Uterus (tissue), 4 donors: Measurements from ENCODE around the gene ITFG1. TPM values are rescaled to one million over a fixed set of nuclear protein-coding genes. Genes with fewer than 3 reads are reported as not detected.
A peak's percentile ranks its signal among the peaks of the same experiment; 100 is the strongest.

Source experiments
- DNase-seq, 2 donors: peaks; one replicate each; pipeline ENCODE4 v3.0.0-alpha.2; 2019 to 2020
- H3K27ac ChIP-seq, 2 donors: fragments of 200-600 bp; sonication (generic); 1 replicate in 1 of 2; 2 replicates in 1 of 2; pipeline ENCODE4 v1.5.1; 2016 to 2018
- H3K27me3 ChIP-seq, 2 donors: fragments of 200-600 bp; sonication (generic); one replicate each; pipeline ENCODE4 v1.5.1; 2018 to 2019; ENCODE audit warnings: control low read depth in 1 of 2
- H3K36me3 ChIP-seq, 2 donors: fragments of 200-600 bp; sonication (generic); one replicate each; pipeline ENCODE4 v1.5.1; 2019; ENCODE audit warnings: control low read depth in 1 of 2
- H3K4me1 ChIP-seq, 2 donors: fragments of 200-600 bp; sonication (generic); one replicate each; pipeline ENCODE4 v1.5.1; 2018 to 2019; ENCODE audit warnings: control low read depth in 1 of 2
- H3K4me3 ChIP-seq, 2 donors: fragments of 200-600 bp; sonication (generic); 1 replicate in 1 of 2; 2 replicates in 1 of 2; pipeline ENCODE4 v1.5.1; 2018 to 2019; ENCODE audit warnings: mild to moderate bottlenecking in 1 of 2
- H3K9me3 ChIP-seq, 2 donors: fragments of 200-600 bp; sonication (generic); one replicate each; pipeline ENCODE4 v1.5.1; 2019; ENCODE audit warnings: control low read depth in 1 of 2
- POLR2A ChIP-seq, 2 donors: fragments of 450-650 bp; IDR thresholded peaks; one replicate each; pipeline ENCODE4 v1.6.1; 2016; ENCODE audit warnings: antibody characterized with exemption in 2 of 2, mild to moderate bottlenecking in 1 of 2, moderate library complexity in 1 of 2
- intact Hi-C: fragments of 100-400 bp; cut with DNase I; formaldehyde crosslinking; loops from one replicate; pipeline ENCODE4 v1.15.1; 2023; ENCODE audit warnings: low total_unique reads
- total RNA-seq, 4 donors: library from RNA; depleted of rRNA in 3 of 4; stranded (reverse); fragments of >200 nt in 3 of 4; gene quantifications; one replicate each; pipeline versions ENCODE4 v1.1.0 to v1.2.4, GENCODE V29; 2014 to 2023
- TF ChIP-seq, protein P1 (sequence below), 4 experiments: fragments of 200-600 bp in 2 of 4; fragments of 450-650 bp in 2 of 4; sonication (generic) in 2 of 4; IDR thresholded peaks; one replicate each; pipeline ENCODE4 v1.5.1; 2016 to 2019; ENCODE audit warnings: antibody characterized with exemption in 4 of 4, mild to moderate bottlenecking in 2 of 4, moderate library complexity in 1 of 4
- donor health status: DM: yes; HTN: yes; CAD: no.

The ITFG1 gene
- total RNA-seq, 4 donors from 2014 or later: 47.5 to 97.5 (median 67.2) TPM

DNA sequence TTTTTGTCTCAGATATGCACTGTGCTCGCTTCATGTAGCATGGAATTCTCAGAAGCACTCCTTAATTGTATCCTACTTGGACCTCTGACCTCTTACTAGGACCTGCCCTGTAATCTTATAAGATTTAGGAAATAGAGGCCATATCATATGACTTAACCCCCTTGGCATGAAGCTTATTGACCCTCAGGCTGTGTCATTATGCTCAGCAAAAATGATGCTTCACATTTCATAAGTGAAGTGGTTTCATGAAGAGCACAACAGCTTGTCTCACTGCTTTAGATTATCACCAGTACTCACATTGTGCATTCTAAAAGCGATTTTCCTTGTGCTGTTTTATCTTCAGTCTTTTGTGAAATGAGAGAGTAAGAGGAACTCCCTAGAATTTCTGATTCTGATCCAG is 6.6 kb upstream of the ITFG1 start:
- intact Hi-C loops: no loop called here
- Histone ChIP-seq H3K27me3 (no peaks in the 10 kb centered on the region), H3K27ac (peak overlapping the region in 1 of 2 donors; percentile 33), H3K4me3 (no peak overlapping the region), H3K36me3 (no peaks in the 10 kb centered on the region), H3K9me3 (no peaks in the 10 kb centered on the region), H3K4me1 (peaks cover 0 to 9% of the 10 kb centered on the region in 2 donors)
- no peak for DNase-seq
- TF ChIP-seq, protein P1, sequence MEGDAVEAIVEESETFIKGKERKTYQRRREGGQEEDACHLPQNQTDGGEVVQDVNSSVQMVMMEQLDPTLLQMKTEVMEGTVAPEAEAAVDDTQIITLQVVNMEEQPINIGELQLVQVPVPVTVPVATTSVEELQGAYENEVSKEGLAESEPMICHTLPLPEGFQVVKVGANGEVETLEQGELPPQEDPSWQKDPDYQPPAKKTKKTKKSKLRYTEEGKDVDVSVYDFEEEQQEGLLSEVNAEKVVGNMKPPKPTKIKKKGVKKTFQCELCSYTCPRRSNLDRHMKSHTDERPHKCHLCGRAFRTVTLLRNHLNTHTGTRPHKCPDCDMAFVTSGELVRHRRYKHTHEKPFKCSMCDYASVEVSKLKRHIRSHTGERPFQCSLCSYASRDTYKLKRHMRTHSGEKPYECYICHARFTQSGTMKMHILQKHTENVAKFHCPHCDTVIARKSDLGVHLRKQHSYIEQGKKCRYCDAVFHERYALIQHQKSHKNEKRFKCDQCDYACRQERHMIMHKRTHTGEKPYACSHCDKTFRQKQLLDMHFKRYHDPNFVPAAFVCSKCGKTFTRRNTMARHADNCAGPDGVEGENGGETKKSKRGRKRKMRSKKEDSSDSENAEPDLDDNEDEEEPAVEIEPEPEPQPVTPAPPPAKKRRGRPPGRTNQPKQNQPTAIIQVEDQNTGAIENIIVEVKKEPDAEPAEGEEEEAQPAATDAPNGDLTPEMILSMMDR (IDR thresholded peaks at IDR 0.05): no peak
- TF ChIP-seq POLR2A (IDR thresholded peaks at IDR 0.05): no peak

DNA sequence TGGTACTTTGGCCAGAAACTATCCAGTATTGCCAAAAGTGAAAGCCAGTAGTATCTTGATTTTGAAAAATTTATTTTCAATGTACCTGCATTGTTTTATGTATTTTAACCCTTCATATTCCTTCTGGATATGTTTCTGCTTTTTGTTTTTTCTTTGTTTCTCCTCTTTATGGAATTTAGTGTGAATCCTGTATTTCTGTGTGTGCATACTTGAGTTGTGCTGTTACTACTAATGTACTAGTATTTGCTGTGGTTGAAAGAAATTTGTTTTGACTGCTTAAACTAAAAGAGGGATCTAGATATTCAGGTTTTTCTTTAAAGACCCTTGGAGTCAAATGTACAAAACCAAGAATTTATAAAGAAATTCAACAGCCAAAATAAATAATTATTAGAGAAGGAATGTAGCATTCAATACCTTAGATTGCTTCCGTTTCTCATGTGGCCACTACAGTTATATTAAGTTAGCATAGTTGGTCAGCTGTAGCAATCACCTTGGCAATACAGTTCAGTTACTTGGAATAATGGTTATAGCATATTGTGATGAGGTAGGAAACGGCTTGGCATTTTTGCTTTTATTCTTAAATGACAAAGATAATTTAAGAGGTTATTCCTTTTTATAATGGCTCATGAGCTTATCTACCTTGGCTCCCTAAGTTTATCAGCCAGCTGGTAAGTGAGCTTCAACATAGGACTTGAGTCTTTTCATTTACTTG is 5.2 kb upstream of the ITFG1 start:
- no peak overlapping the region for H3K4me3 ChIP-seq
- intact Hi-C loops: no loop called here
- DNase-seq: no peak
- TF ChIP-seq POLR2A (IDR thresholded peaks at IDR 0.05): no peak
- TF ChIP-seq, protein P1 (IDR thresholded peaks at IDR 0.05): no peak
- peaks cover 0 to 9% of the 10 kb centered on the region in 2 donors for H3K4me1 ChIP-seq
- H3K27me3 ChIP-seq: no peaks in the 10 kb centered on the region
- no peaks in the 10 kb centered on the region for H3K36me3 ChIP-seq
- no peaks in the 10 kb centered on the region for H3K9me3 ChIP-seq
- H3K27ac ChIP-seq: no peak overlapping the region

DNA sequence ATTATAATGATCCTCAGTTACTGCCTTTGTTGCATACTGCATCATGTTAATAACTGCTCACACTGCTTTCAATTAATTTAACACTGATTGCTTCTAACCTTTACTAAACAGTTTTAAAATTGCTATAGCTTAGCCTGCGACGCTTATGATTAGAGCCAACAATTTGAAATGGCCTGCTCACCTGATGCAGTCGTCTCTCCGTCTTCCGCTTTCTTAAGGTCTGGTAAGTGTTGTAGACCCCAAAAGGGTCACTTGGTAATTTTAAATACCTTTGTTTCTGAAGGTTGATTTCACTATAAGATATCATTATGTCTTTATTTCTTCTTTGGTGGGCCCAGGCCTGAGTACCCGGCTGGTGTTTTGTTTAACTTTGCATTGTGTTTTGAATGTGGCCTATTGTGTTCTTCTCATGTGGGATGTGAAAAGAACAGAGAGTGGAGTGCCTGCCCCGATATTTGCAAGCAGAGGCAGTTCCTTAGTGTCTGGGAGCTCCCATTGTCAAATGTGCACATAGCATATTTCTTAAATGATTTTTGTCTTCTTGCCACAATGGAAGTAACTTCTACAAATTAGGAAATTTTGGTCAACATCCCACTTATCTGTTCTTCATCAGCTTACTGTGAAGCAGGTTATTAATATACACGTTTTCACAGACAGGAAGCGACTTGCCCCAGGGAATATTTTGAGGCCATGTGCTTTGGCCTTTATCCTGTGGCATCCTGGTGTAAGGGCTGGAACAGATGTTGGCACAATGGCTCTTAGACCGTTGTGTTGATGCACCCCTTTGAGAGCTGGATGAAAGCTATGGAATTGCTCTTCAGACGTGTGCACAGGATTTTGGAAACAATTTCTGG is 3.1 kb upstream of the ITFG1 start:
- Histone ChIP-seq H3K27ac (no peak overlapping the region), H3K9me3 (no peaks in the 10 kb centered on the region), H3K27me3 (no peaks in the 10 kb centered on the region), H3K4me3 (no peak overlapping the region), H3K36me3 (no peaks in the 10 kb centered on the region), H3K4me1 (peaks cover 0 to 19% of the 10 kb centered on the region in 2 donors)
- intact Hi-C loops: no loop called here
- TF ChIP-seq, protein P1 (IDR thresholded peaks at IDR 0.05): no peak
- TF ChIP-seq POLR2A (IDR thresholded peaks at IDR 0.05): no peak
- no peak for DNase-seq

DNA sequence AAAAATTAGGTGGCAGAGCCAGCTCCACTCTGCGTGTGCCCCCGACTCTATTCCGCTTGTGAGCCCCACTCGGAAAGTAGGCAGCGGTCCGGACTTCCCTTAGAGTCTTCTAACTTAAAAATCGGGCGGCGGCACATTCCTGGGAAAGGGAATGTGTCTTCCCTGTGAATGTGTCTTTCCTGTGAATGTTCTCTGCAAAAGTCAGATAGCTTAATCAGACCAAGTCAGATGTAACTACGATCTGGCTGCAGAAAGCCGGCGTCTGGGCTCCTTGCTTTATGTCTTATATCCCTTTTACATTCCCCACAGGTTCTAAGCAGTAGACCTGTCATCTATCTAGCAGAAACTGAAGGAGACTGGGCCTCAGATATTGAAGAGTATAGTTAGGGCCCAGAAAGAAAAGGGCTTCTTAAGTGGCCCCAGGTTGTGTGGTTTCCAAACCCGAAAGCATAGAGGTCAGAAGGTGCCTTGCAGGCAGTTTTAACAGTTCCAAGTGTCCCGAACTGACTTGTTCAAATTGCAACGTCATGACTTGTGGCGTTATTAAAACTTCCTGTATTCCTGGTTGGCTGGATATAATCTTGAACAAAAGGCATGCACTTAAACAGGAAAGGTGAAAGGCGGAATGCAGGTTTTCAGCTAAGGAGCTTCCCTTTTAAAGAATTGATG is 869 bp upstream of the ITFG1 start:
- TF ChIP-seq, protein P1 (IDR thresholded peaks at IDR 0.05): no peak
- no peak for TF ChIP-seq POLR2A (IDR thresholded peaks at IDR 0.05)
- H3K27me3 ChIP-seq: no peaks in the 10 kb centered on the region
- H3K36me3 ChIP-seq: no peaks in the 10 kb centered on the region
- H3K9me3 ChIP-seq: no peaks in the 10 kb centered on the region
- intact Hi-C loops: no loop called here
- peak overlapping the region; percentile 81 to 91 for H3K4me3 ChIP-seq
- no peak for DNase-seq
- H3K4me1 ChIP-seq: peaks cover 0 to 19% of the 10 kb centered on the region in 2 donors
- H3K27ac ChIP-seq: peak overlapping the region; percentile 89 to 99
